Caco-2 (cell line): ENCODE results near the gene NEK9. TPM values are rescaled to one million over a fixed set of nuclear protein-coding genes. Genes with fewer than 3 reads are reported as not detected.

Source experiments
- BruUV-seq: library from RNA; stranded (reverse); fragments of 400-500 nt; replicated peaks from 2 replicates; lab custom pipeline; 2021; lab: Mats Ljungman, UMichigan
- CTCF ChIA-PET: fragments of 300-600 bp; sonication (Branson Sonifier 250); formaldehyde crosslinking; loops from one replicate; lab custom pipeline; 2022; ENCODE audit warnings: antibody characterized with exemption; lab: Charles Lee
- POLR2A ChIA-PET: fragments of 300-600 bp; sonication (Branson Sonifier 250); formaldehyde crosslinking; loops from one replicate; lab custom pipeline; 2022; ENCODE audit warnings: antibody characterized with exemption; lab: Charles Lee
- DNase-seq, 2 experiments: peaks; one replicate each; pipeline versions ENCODE4 v3.0.0 to v3.0.0-alpha.2; 2020 to 2022
- H3K27me3 ChIP-seq: replicated peaks from 2 replicates; pipeline ENCODE4 v1.6.0; 2011; ENCODE audit warnings: low read length; ENCODE audit not compliant: control insufficient read depth, insufficient read depth
- H3K36me3 ChIP-seq: 2 replicates; pipeline ENCODE4 v1.5.1; 2011; ENCODE audit warnings: low read length; ENCODE audit not compliant: control insufficient read depth, insufficient read depth
- H3K4me1 ChIP-seq: fragments of 250-450 bp; sonication (Bioruptor Pico); 2 replicates; pipeline ENCODE4 v1.5.1; 2020; ENCODE audit warnings: mild to moderate bottlenecking
- H3K4me3 ChIP-seq: 2 replicates; pipeline ENCODE4 v1.5.1; 2011; ENCODE audit warnings: low read depth, mild to moderate bottlenecking, control low read depth, low read length
- H3K9me3 ChIP-seq: fragments of 250-450 bp; sonication (Bioruptor Pico); 2 replicates; pipeline ENCODE4 v1.5.1; 2020; ENCODE audit warnings: mild to moderate bottlenecking, moderate library complexity
- H3K27ac Mint-ChIP-seq: one replicate; pipeline ENCODE4 v1.8.0; 2022; ENCODE audit warnings: mixed read lengths; ENCODE audit not compliant: unreplicated experiment
- H3K27me3 Mint-ChIP-seq: one replicate; pipeline ENCODE4 v1.8.0; 2022; ENCODE audit warnings: mixed read lengths; ENCODE audit not compliant: insufficient read depth, unreplicated experiment
- H3K36me3 Mint-ChIP-seq: one replicate; pipeline ENCODE4 v1.8.0; 2022; ENCODE audit warnings: mild to moderate bottlenecking, mixed read lengths; ENCODE audit not compliant: insufficient read depth, unreplicated experiment
- H3K4me1 Mint-ChIP-seq: one replicate; pipeline ENCODE4 v1.8.0; 2022; ENCODE audit warnings: low read depth, mixed read lengths; ENCODE audit not compliant: unreplicated experiment
- H3K4me3 Mint-ChIP-seq: one replicate; pipeline ENCODE4 v1.8.0; 2022; ENCODE audit warnings: mild to moderate bottlenecking, moderate library complexity, mixed read lengths; ENCODE audit not compliant: unreplicated experiment
- H3K9me3 Mint-ChIP-seq: one replicate; pipeline ENCODE4 v1.8.0; 2022; ENCODE audit warnings: mixed read lengths; ENCODE audit not compliant: unreplicated experiment
- CTCF ChIP-seq, 2 experiments: fragments of 200-600 bp in 1 of 2; IDR thresholded peaks; 1 replicate in 1 of 2; 2 replicates in 1 of 2; pipeline versions ENCODE4 v1.5.1 to v1.8.0; 2011 to 2022; ENCODE audit warnings: antibody characterized with exemption in 1 of 2, control low read depth in 1 of 2, inconsistent platforms in 1 of 2, low read depth in 1 of 2, low read length in 1 of 2, mild to moderate bottlenecking in 1 of 2, moderate library complexity in 1 of 2; ENCODE audit not compliant: insufficient read depth in 1 of 2, severe bottlenecking in 1 of 2, unreplicated experiment in 1 of 2
- intact Hi-C: fragments of 100-400 bp; cut with micrococcal nuclease; formaldehyde crosslinking; loops from one replicate; pipeline ENCODE4 v1.10.0; 2022; ENCODE audit not compliant: unreplicated experiment
- total RNA-seq: library from RNA; stranded (reverse); gene quantifications from 2 replicates; pipeline ENCODE4 v1.2.3, GENCODE V29; 2022

NEK9 gene
- total RNA-seq, 1 experiment from 2014 or later: 69.2 TPM

GRCh38 chr14:75143761-75144527 lies 17.1 kb upstream of the NEK9 start:
- no peaks in the 10 kb centered on the region for H3K27me3 ChIP-seq
- H3K4me1 Mint-ChIP-seq: peaks cover 13% of the 10 kb centered on the region
- DNase-seq: no peak
- POLR2A ChIA-PET: interaction anchor here (0.6 to 1.1 kb wide), 3 partner anchors 11 to 150 kb away, joined by 3 to 7 read pairs (median 5); no protein-coding TSS in a partner anchor
- no peaks in the 10 kb centered on the region for H3K9me3 ChIP-seq
- CTCF ChIA-PET: interaction anchor here (1.0 kb wide), 1 partner anchor 10 kb away, joined by 3 read pairs; no protein-coding TSS in a partner anchor
- TF ChIP-seq CTCF (IDR thresholded peaks at IDR 0.05; ENCODE audit: insufficient read depth in 1 of 2, low read depth in 1 of 2, low read length in 1 of 2, severe bottlenecking in 1 of 2, unreplicated experiment in 1 of 2): no peak
- no peaks in the 10 kb centered on the region for H3K9me3 Mint-ChIP-seq
- H3K27me3 Mint-ChIP-seq: no peaks in the 10 kb centered on the region
- intact Hi-C loops: no loop called here
- no peak overlapping the region for H3K27ac Mint-ChIP-seq
- H3K36me3 Mint-ChIP-seq: peaks cover 28% of the 10 kb centered on the region
- 0 out of 2 replicates have a peak, but pooled peaks cover 7% of the 10 kb centered on the region for H3K4me1 ChIP-seq
- no peak overlapping the region for H3K4me3 ChIP-seq
- BruUV-seq: no TSS peak
- no peak overlapping the region for H3K4me3 Mint-ChIP-seq
- peaks cover 2% of the 10 kb centered on the region; the same call in 1 of the 2 replicates for H3K36me3 ChIP-seq

GRCh38 chr14:75142494-75142893 lies 15.6 kb upstream of the NEK9 start:
- ChIA-PET POLR2A (no interaction called here), CTCF (interaction anchor here (1.1 kb wide), 1 partner anchor 11 kb away, joined by 3 read pairs; no protein-coding TSS in a partner anchor)
- Histone ChIP-seq H3K36me3 (peaks cover 2% of the 10 kb centered on the region; the same call in 1 of the 2 replicates), H3K27me3 (no peaks in the 10 kb centered on the region), H3K9me3 (no peaks in the 10 kb centered on the region), H3K4me1 (0 out of 2 replicates have a peak, but pooled peaks cover 3% of the 10 kb centered on the region), H3K4me3 (no peak overlapping the region)
- no peak for TF ChIP-seq CTCF (IDR thresholded peaks at IDR 0.05; ENCODE audit: insufficient read depth in 1 of 2, low read depth in 1 of 2, low read length in 1 of 2, severe bottlenecking in 1 of 2, unreplicated experiment in 1 of 2)
- H3K27me3 Mint-ChIP-seq: no peaks in the 10 kb centered on the region
- H3K9me3 Mint-ChIP-seq: no peaks in the 10 kb centered on the region
- intact Hi-C loops: no loop called here
- BruUV-seq: no TSS peak
- no peak overlapping the region for H3K27ac Mint-ChIP-seq
- H3K4me1 Mint-ChIP-seq: peaks cover 7% of the 10 kb centered on the region
- no peak for DNase-seq
- peaks cover 18% of the 10 kb centered on the region for H3K36me3 Mint-ChIP-seq
- no peak overlapping the region for H3K4me3 Mint-ChIP-seq

- Histone ChIP-seq H3K4me3 (no peak overlapping the region), H3K36me3 (peaks cover 2% of the 10 kb centered on the region; the same call in 1 of the 2 replicates), H3K4me1 (no peaks in the 10 kb centered on the region), H3K27me3 (no peaks in the 10 kb centered on the region), H3K9me3 (no peaks in the 10 kb centered on the region)
- Mint-ChIP-seq H3K9me3 (no peaks in the 10 kb centered on the region), H3K4me3 (no peak overlapping the region), H3K27ac (no peak overlapping the region), H3K27me3 (no peaks in the 10 kb centered on the region), H3K4me1 (peaks cover 7% of the 10 kb centered on the region), H3K36me3 (peaks cover 13% of the 10 kb centered on the region)
- peak in 1 of 2 experiments; percentile 14 for TF ChIP-seq CTCF (IDR thresholded peaks at IDR 0.05; ENCODE audit: insufficient read depth in 1 of 2, low read depth in 1 of 2, low read length in 1 of 2, severe bottlenecking in 1 of 2, unreplicated experiment in 1 of 2)
- peak in 1 of 2 experiments; percentile 39 for DNase-seq
- intact Hi-C loops: no loop called here
- no TSS peak for BruUV-seq
- CTCF ChIA-PET: interaction anchor here (1.1 kb wide), 1 partner anchor 11 kb away, joined by 3 read pairs; no protein-coding TSS in a partner anchor
- POLR2A ChIA-PET: interaction anchor here (0.6 kb wide), 1 partner anchor 400 kb away, joined by 3 read pairs; no protein-coding TSS in a partner anchor
Observed at GRCh38 chr14:75141967-75142366, 15.1 kb upstream of the NEK9 start.
